SKM-1 (cell line): ENCODE results near the gene NLN.
"Not testable (repeated sequence)": the region's sequence is repeated elsewhere in the genome, so short reads cannot be mapped to it uniquely, and the experiment has no call there.

Source experiments
- DNase-seq: peaks from one replicate; lab custom pipeline; 2025; ENCODE audit not compliant: unreplicated experiment; lab: John Stamatoyannopoulos, UW

Gene NLN

GRCh38 chr5:65769539-65769938, 47.5 kb downstream of the NLN start:
- DNase-seq: no peak

GRCh38 chr5:65771266-65771665, 49.3 kb downstream of the NLN start:
- no peak for DNase-seq

GRCh38 chr5:65772963-65773362, 51.0 kb downstream of the NLN start:
- not testable (repeated sequence) for DNase-seq

- DNase-seq: no peak
These were observed 52.3 kb downstream of the NLN start for GRCh38 chr5:65774346-65774745.

- DNase-seq: no peak
These were observed 53.5 kb downstream of the NLN start for GRCh38 chr5:65775476-65775875.

GRCh38 chr5:65776441-65777141, 54.6 kb downstream of the NLN start:
- no peak for DNase-seq

GRCh38 chr5:65778126-65778525, 56.1 kb downstream of the NLN start:
- no peak for DNase-seq

- no peak for DNase-seq
These were observed 57.6 kb downstream of the NLN start for GRCh38 chr5:65779643-65780042.

GRCh38 chr5:65788296-65788695, 66.3 kb downstream of the NLN start:
- not testable (repeated sequence) for DNase-seq

GRCh38 chr5:65790371-65791163, 68.6 kb downstream of the NLN start:
- no peak for DNase-seq

GRCh38 chr5:65791712-65792673, 70.0 kb downstream of the NLN start:
- DNase-seq: no peak

GRCh38 chr5:65796269-65796668, 74.3 kb downstream of the NLN start:
- DNase-seq: no peak

GRCh38 chr5:65796751-65797316, 74.8 kb downstream of the NLN start:
- no peak for DNase-seq

- no peak for DNase-seq
These were observed 75.5 kb downstream of the NLN start for GRCh38 chr5:65797481-65797880.

GRCh38 chr5:65799857-65800256, 77.9 kb downstream of the NLN start:
- DNase-seq: no peak

GRCh38 chr5:65800775-65801174, 78.8 kb downstream of the NLN start:
- no peak for DNase-seq

- DNase-seq: no peak
These were observed 79.4 kb downstream of the NLN start for GRCh38 chr5:65801352-65801783.

- DNase-seq: no peak
These were observed 80.1 kb downstream of the NLN start for GRCh38 chr5:65802080-65802479.

- no peak for DNase-seq
These were observed 80.8 kb downstream of the NLN start for GRCh38 chr5:65802820-65803219.

GRCh38 chr5:65803699-65804391, 81.8 kb downstream of the NLN start:
- no peak for DNase-seq
